GM18861 (cell line): ENCODE measurements around the gene ANKRD42.

ENCODE experiments used
- ATAC-seq: cut with Tn5 transposase; IDR thresholded peaks from one replicate; pipeline ENCODE4 v1.9.1; 2021; ENCODE audit not compliant: unreplicated experiment

ANKRD42 gene

DNA sequence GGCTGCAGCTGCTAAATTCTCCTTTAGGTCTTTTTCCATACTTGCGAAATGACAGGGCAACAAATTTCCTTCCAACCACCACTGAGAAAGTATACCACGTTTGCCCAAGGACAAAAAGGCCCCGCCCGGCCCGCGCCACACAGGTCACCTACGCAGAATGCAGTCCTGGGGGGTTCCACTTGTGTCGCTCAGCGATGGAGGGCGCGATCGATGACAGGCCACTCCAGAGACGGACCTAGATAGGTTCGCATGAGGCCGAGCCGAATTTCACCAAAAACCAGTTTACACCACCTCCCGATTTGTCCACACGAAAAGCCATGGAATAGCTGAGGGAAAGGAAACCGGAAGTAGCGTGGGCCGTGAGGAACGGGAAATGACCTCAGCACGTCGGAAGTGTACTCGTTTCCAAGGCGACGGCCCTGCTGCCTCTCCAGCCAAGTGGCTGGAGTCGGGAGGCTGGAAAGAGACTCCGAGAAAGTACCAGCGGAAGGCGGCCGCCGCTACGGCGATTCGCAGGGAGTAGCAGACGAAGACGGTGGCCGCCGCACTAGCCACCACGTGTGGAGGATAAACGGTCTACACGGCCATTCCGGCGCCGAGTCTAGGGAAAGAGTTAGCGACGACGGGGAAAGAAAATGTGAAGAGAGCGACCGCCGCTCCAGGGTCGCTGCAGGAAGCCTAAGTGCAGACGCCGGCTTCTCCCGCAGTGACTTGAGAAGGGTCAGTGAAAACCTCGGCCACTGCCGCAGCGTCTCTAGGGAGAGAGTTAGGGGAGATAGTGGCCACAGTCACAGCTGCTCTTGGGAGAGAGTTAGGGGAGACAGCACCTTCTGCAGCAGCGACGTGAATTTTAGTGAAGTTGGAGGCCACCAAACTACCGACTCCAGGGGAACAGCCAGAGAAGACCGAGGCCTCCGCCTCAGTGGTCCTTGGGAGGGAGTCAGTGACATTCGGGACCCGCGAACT lies at the start of gene ANKRD42:
TSS of gene ANKRD42 (plus strand) at position 398 of the 966 bp plus-strand sequence. CDS start 959 bp downstream, outside the sequence.
- peak; percentile 88 for ATAC-seq

DNA sequence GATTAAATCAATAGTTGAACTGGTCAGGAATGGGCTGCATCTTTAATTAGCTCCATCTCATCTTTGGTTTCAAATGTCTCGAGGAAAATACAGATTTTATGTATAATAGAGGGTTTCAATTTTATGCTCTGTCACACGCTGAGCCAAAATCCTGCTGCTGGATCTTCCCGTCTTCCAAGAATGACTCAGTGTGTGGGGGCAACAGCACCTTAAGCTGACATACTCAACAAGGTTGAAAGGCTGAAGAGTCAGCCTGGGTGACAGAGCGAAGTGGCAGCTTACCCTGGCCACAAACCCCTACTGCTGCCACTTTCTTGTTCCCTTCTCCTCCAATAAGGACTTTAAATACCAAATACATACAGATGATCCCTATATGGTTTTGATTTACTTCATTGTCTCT lies 45.6 kb upstream of the ANKRD42 start:
- no peak for ATAC-seq

DNA sequence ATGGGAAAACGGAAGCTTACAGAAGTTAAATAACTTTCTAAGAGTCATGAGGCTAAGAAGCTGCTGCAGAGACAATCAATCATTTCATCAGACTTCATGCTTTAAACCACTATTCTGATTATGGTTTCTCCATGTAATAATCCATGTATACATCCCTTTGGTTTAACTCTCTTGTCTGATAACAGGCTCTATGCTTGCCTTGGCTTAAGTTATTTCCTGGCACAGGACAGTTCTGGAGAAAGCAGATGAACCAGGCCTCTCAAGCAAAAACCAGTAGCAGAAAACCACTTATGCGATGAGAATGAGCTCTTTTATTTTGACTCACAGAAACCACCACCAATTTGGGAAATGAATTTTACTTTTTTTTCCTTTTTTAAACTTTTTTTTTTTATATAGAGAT lies 43.1 kb upstream of the ANKRD42 start:
- no peak for ATAC-seq

DNA sequence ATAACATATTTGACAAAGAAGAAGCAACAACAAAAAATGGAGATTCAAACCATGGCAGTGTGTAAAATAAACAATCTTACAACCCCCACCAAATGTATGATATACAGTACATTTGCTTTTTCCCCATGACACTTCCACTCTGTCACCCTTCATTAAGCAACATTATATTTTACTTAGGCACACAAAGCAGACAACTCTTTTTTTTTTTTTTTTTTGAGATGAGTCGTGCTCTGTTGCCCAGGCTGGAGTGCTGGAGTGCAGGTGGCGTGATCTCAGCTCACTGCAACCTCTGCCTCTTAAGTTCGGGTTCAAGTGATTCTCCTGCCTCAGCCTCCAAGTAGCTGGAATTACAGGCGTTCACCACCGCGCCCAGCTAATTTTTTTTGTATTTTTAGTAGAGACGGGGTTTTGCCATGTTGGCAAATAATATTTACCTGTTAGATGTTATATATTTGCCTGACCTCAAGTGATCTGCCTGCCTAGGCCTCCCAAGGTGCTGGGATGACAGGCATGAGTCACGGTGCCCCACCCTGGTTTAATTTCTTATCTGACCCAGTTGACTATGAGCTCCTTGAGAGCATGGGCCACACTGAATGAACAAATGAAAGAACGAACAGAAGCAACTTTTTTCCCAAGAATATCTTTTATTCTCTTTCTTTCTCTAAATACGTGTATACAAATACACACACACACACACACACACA lies 42.1 kb upstream of the ANKRD42 start:
- ATAC-seq = no peak

DNA sequence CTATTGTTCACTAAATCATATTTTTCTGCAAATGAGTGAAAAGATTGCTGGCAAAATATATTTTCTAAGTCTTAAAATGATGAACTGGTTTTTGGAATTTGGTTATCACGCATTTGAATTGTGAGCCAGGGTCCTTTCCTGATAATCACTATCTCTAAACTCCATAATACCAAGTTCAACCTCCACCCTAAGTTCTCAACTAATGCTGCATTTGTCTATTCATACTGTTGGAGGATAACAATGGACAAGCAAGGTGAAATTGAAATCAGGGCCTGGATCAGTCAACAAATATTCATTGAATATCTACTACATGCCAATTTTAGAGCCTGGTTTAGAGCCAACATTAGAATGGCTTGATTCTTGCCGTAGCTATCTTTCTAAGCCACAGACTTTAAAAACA lies 41.2 kb upstream of the ANKRD42 start:
- ATAC-seq = no peak

DNA sequence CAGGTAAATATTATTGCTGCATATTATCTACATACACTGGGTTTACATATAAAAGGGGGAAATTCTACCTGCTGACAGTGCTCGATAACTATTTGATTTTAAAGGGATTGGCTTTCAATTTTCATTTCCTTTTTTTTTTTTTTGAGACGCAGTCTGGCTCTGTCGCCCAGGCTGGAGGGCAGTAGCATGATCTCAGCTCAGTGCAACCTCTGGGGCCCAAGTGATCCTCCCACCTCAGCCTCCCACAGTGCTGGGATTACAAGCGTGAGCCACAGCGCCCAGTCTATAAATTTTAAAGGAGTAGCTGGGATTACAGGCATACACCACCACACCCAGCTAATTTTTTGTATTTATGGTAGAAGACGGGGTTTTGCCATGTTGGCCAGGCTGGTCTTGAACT lies 39.7 kb upstream of the ANKRD42 start:
- no peak for ATAC-seq

DNA sequence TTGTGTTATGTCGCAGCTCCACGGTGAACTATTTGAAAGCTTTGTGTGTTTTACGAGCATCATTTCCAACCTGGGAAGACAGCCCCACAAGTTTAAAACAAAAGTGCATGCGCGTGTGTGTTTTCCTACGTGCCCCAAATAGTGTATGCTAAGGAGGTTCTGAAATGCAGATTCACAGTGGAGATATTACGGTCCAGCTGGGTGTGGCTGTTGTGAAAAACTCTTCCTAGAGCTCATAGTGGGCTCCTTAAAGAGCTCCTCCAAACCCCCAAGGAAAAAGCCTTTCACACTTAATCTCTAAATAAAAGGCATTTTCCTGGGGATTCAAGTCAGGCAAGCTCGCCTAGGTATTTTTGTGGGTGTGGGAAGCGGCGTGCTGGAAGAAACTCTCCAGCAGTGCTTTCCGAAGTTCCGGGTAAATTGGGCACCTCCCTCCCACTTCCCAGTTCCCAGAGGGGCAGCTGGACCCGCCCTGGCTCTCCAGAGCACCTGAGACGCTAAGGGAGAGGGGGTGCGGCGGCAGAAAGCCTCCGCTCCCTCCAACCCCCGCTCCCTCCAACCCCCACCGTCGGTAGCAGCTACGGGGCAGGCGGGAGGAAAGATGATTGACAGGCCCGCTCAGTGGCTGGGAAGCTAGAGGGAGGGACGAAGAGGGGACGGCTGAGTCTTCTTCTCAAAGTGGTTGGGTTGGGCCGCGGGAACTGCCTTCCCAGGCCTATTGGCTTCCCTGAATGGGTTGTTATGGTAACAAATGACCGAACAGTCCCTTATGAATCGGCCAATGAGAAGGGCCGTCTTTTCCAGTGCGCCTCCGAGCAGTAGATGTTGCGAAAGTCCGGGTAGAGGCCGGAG lies 37.1 kb upstream of the ANKRD42 start:
- ATAC-seq = peak; percentile 96

DNA sequence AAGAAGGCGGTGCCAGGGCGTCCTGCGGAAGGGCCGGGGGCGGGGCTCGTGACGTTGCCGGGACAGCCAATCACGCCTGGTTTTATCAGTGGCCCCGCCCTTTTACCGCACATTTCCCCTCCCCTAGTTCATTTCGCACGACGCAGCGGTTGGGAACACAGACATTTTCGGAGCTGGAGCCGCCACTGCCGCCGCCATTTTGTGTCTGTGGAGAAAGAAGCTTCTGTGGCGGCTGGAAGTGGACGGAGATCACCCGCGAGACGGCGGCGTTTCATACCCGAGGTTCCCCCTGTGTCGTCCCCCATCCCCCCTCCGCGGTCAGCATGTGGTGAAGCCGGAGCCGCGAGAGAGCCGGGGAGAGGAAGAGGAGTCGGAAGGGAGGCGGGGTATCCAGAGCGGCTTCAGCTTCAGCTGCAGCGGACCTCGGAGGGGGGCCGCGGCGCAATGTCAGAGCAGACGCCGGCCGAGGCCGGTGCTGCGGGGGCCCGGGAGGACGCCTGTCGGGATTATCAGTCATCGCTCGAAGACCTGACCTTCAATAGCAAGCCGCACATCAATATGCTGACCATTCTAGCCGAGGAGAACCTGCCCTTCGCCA lies 36.4 kb upstream of the ANKRD42 start, which contains the start of gene PCF11:
TSS of gene PCF11 (plus strand) at position 136 of the 598 bp plus-strand sequence. CDS start at position 445, 309 bp downstream.
- ATAC-seq = no peak

DNA sequence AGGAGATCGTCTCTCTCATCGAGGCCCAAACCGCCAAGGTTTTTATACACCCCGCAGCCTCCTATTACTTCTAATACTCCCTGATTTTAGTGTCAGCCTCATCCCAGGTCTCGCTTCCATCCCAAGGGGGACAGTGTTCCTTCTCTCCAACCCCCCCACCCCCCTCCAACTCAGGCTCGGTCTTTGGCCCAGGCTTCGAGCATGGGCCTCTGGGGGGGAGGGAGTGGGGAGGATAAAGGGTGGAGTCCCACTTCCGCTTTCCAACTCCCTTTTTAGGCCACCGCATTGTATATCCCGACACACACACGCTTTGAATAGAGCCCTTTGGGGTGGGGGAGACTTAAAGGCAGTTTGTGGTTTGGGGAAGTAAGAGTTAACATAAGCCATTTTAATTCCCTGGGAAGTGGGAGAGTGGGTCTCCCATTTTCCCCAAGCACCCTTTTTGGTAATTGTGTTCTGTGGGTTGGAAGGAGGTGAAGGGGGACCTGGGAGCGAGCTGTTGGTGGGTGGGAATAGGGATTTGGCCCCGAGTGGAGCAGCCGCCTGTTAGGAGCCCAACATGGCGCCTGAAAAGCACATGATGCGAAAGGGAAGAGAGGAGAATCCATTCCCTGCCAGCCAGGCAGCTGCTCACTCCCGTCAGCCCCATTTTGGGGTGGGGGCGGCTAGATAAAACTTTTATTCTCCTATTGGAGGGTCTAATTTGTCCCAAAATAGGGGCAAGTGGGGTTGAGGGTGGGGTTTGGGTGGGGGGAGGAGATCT lies 35.7 kb upstream of the ANKRD42 start:
- ATAC-seq = no peak

DNA sequence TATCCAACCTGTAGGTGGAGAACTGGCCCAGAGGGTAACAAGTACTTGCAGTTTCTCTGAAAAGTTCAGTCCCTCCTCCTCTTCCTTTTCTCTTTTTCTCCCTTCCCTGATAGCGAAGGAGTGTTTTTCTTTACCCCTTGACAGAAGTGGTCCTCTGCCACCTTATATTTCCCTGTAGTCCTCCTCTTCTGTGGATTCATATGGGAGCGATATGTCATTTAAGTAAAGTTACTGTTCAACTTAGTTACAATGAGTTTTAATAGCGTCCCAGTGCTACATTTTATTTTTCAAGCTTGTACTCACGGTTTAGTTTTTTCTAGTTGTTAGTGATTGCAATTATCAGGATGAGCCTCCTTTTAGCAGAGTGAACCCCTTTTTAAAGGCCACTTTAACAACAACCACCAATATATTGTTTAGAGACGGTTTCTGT lies 35.1 kb upstream of the ANKRD42 start:
- no peak for ATAC-seq

DNA sequence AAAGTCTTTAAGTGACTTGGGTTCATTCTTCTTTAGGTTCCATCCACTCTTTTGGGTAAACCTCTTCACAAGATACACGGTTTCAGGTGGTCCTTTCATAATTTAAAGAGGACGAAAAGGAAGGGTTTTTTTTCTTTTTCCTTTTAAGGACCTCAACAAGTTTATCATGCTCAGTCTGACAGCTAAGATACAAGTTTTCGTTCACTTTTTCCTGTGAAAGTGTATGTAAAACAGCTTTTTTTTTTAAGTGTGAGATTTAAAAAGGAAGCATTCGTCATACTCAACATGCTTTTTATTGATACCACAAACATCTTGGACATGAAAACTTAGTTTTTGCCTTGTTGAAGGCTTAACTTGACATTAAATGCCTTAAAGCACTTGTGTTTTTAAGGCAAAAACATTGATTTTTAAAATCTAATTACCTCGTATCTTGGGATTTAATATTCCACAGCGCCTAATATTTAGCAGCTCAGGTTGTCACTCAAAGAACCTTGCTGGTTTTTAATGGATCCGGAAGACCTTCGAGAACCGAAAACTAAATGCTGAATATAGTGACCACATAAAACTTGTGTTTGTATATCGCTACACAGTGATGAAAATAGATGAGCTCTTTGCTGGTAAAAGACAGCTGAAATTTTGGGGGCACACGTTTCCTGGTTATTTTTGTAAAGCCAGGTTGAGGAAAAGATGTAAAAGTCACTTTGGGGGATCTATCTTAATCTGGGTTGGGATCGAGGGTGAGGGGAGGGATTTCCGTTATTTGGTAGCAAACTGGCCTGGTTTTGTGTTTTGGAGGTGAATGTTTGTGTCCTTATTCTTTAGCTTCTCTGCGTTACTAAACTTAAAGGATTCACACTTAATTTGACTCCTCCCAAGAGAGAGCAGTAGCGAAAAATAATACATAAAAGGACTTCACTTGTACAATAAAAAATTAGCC lies 34.3 kb upstream of the ANKRD42 start:
- no peak for ATAC-seq

DNA sequence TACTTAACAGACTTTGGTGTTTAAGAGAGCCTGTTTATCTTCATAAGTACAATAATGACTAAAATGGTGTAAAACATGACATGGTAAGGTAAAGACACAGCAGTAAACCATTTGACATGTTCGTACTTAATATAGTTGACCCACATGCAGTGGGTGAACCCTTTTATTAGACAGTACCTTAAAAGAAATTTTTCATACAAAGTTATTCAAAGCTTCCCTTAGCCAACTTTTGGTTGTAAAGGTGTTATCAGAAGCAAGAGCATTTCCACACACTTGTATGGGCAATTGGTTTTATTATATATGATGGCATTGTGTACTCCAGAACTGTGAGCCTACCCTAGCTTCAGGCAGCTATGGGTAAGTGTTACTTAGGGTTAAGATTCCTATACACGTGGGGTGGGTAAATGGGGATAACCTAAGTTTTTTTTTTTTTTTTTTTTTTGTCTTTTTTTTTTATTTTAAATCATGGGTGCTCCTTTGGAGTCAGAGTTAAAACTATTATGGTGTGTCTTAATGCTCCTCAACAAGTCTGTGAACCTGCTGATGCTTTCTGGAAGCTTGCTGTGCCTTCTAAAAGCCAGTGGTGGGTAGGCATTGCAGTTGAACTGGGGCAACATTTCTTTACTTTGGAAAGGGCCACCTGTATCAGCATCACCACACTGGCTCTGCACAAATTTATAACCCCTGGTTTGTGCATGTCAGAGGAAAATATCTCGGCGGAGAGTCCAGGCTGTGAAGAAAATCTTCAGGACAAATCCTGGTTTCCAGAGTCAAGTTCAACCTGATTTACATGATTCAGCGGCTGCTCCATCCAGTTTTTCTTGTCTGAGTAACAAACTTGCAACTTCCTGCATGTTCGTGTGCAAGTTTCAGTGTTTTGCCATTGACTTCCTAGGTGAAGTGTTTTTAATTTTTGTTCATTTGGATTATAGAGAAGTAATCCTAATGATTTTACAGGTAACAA lies 33.3 kb upstream of the ANKRD42 start:
- no peak for ATAC-seq

DNA sequence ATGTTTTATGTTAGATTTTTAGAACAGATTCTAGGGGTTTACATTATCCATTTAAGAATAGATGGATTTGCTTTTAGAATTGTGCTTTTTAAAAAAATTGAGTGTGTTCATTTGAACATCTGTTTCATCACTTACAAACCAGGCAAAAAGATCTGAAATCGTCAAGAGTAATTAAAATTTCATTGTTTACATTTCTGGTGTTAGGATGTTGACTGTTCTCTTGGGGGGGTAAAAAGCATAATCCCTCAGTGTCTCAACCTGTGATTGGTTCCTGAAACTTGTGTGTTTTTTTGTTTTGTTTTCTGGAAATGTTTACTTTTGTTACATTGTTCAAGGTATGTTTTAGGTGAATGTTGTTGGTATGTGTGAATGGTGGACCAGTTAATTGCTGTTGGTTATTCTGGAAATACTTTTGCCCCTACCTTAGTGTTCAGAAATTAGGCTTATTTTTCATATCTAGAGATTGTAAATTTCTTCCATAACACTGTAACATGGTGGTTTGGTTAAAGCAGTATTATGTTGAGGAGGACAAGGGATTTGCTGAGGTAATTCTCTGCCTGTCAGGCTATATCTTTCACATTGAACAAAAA lies 31.8 kb upstream of the ANKRD42 start:
- no peak for ATAC-seq

DNA sequence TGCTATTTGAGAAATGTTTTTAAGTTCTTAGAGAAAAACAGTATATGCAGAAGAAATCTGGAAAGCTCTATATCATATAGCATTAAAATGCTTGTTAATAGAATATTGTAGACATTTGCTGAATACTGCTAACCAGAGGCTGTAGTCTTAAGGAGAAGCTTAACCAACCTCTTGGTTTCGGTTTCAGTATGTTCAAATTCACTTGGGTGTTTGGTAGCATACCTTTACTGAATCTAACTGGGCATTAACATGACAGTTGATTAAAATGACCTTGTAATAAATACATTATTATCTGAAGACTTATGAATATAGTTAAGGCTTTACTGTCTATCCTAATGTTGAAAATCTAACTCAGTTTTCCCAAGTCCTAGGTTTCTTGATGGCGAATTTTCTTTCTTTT lies 31.1 kb upstream of the ANKRD42 start:
- peak; percentile 61 for ATAC-seq

DNA sequence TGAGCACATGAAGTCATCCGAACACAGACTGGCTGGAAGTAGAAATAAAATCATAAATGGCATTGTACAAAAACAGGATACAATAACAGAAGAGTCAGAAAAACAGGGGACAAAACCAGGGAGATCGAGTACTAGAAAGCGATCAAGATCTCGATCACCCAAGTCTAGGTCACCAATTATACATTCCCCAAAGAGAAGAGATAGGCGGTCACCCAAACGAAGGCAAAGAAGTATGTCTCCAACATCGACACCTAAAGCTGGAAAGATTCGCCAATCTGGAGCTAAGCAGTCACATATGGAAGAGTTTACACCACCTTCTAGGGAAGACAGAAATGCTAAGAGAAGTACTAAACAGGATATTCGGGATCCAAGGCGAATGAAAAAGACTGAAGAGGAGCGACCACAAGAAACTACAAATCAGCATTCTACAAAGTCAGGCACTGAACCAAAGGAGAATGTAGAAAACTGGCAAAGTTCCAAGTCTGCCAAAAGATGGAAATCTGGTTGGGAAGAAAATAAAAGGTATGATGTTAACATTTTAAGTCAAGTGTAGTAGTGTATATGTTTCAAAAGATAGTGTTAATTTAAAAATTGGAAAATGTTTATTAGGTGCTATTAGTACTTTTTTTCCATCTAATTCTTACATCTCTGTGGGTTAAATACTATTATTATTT lies 27.2 kb upstream of the ANKRD42 start:
- no peak for ATAC-seq

DNA sequence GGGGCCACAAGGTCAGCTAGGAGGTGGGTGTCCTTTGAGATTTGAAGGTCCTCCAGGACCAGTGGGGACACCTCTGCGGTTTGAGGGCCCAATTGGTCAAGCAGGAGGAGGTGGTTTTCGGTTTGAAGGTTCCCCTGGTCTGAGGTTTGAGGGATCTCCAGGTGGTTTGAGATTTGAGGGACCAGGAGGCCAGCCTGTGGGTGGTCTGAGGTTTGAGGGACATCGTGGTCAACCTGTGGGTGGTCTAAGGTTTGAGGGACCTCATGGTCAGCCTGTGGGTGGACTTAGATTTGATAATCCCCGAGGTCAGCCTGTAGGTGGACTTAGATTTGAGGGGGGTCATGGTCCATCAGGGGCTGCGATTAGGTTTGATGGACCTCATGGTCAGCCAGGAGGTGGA lies 24.8 kb upstream of the ANKRD42 start:
- ATAC-seq = no peak

DNA sequence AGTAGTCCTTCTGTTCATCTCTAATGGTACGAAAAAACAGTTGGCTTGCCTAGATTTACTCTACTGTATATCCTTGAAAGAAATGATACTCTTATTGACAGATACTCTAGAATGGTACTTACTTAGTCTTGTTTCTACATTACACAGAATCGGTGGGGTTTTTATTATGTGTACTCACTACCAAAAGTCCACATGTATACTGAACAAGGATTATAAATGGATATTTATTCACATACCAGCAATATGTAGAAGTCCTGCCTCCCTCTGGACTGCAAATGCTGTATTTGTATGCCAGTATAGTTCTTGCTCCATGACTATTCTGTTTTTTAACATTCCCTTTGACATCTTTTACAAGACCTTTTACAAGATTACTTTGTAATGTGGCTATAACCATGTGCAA lies 22.6 kb upstream of the ANKRD42 start:
- ATAC-seq = no peak
